ENCODE data around the gene ZNF184.

- TF ChIP-seq CTCF (IDR thresholded peaks at IDR 0.05 in 2 of 3, conservative IDR thresholded peaks at IDR 0.05 in 1 of 3; ENCODE audit: borderline replicate concordance in 1 of 3, insufficient read depth in 1 of 3, low read depth in 2 of 3, low read length in 2 of 3) (no peak), MAX (IDR thresholded peaks at IDR 0.05) (no peak), EZH2phosphoT487 (IDR thresholded peaks at IDR 0.05; ENCODE audit: borderline replicate concordance) (no peak), FOSL1 (IDR thresholded peaks at IDR 0.05; ENCODE audit: low read depth) (no peak), EZH2 (IDR thresholded peaks at IDR 0.05) (no peak), POLR2A (IDR thresholded peaks at IDR 0.05; ENCODE audit: borderline replicate concordance, extremely low read depth, insufficient read depth, insufficient read length) (no peak), YY1 (IDR thresholded peaks at IDR 0.05; ENCODE audit: extremely low read depth, insufficient replicate concordance, low read depth, low read length) (no peak), REST (IDR thresholded peaks at IDR 0.05; ENCODE audit: low read depth) (no peak), POLR2AphosphoS5 (IDR thresholded peaks at IDR 0.05; ENCODE audit: low read depth, low read length) (no peak), SIN3A (IDR thresholded peaks at IDR 0.05; ENCODE audit: low read depth) (no peak), RAD21 (IDR thresholded peaks at IDR 0.05; ENCODE audit: low read depth) (no peak), CEBPB (IDR thresholded peaks at IDR 0.05; ENCODE audit: low read depth) (no peak), ZNF274 (IDR thresholded peaks at IDR 0.05; ENCODE audit: low read depth, low read length) (no peak), ATF3 (IDR thresholded peaks at IDR 0.05) (no peak)
Observed at GRCh38 chr6:27426045-27426620, 46.8 kb downstream of the ZNF184 start.

All from HCT116 (cell line).